GM12872 (cell line): ENCODE results near the gene FRAS1.

Experiments used
- TF ChIP-seq, protein P1 (sequence below): IDR thresholded peaks from 3 replicates; pipeline ENCODE4 v1.5.1; 2011; ENCODE audit warnings: low read depth, mild to moderate bottlenecking, low read length, moderate library complexity; ENCODE audit not compliant: insufficient read depth

FRAS1 gene

GRCh38 chr4:78311306-78311705, 254.2 kb downstream of the FRAS1 start:
- TF ChIP-seq, protein P1, sequence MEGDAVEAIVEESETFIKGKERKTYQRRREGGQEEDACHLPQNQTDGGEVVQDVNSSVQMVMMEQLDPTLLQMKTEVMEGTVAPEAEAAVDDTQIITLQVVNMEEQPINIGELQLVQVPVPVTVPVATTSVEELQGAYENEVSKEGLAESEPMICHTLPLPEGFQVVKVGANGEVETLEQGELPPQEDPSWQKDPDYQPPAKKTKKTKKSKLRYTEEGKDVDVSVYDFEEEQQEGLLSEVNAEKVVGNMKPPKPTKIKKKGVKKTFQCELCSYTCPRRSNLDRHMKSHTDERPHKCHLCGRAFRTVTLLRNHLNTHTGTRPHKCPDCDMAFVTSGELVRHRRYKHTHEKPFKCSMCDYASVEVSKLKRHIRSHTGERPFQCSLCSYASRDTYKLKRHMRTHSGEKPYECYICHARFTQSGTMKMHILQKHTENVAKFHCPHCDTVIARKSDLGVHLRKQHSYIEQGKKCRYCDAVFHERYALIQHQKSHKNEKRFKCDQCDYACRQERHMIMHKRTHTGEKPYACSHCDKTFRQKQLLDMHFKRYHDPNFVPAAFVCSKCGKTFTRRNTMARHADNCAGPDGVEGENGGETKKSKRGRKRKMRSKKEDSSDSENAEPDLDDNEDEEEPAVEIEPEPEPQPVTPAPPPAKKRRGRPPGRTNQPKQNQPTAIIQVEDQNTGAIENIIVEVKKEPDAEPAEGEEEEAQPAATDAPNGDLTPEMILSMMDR = no peak

- TF ChIP-seq, protein P1 = no peak
Measured at GRCh38 chr4:78312989-78313753, 256.0 kb downstream of the FRAS1 start.

DNA sequence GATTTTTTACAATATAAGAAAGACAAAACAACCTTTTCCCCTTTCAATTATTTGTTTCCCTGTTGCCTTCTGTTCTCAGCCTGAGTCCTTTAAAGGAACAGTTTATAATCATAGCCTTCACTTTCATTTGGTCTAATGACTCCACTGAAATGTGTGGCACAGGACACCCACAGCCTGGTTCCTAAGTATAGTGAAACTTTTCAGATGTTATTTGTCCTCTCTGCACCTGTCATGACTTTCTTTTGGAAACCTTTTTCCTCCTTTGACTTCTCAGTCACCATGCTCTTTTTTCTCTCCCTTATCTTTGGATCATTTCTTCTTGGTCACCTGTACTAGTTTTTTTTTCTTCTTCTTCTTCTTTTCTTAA, 256.6 kb downstream of the FRAS1 start:
- TF ChIP-seq, protein P1 = no peak

- TF ChIP-seq, protein P1 = no peak
Measured at GRCh38 chr4:78318126-78318525, 261.0 kb downstream of the FRAS1 start.

- TF ChIP-seq, protein P1 = no peak
Measured at GRCh38 chr4:78320349-78320935, 263.3 kb downstream of the FRAS1 start.

DNA sequence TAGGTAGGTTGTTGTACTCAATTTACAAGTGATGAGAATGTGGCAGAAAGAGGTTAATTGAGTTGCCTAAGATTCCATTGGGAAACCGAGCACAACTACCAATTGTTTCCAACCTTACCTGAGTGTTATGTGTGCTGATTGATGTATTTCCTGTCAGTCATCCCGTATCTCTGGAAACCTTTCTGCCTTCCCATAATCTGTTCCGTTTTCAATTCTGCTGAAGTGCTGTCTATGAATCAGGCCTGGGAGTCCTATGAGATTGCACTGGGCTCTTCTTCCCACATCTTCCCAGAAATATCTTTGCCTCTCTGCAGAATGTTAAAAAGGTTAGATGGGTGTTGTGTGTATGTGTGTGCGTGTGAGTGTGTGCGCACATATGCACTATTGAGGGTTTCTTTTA, 264.9 kb downstream of the FRAS1 start:
- TF ChIP-seq, protein P1 = no peak

- TF ChIP-seq, protein P1 = no peak
Measured at GRCh38 chr4:78323439-78323838, 266.3 kb downstream of the FRAS1 start.
